NCI-H345 treated with DMSO at 0.1 percent for 48 hours (cell line): ENCODE measurements around the gene SLC6A11.

ENCODE experiments used
- DNase-seq: peaks from one replicate; lab custom pipeline; 2025; ENCODE audit not compliant: unreplicated experiment; lab: John Stamatoyannopoulos, UW

The SLC6A11 gene

DNA sequence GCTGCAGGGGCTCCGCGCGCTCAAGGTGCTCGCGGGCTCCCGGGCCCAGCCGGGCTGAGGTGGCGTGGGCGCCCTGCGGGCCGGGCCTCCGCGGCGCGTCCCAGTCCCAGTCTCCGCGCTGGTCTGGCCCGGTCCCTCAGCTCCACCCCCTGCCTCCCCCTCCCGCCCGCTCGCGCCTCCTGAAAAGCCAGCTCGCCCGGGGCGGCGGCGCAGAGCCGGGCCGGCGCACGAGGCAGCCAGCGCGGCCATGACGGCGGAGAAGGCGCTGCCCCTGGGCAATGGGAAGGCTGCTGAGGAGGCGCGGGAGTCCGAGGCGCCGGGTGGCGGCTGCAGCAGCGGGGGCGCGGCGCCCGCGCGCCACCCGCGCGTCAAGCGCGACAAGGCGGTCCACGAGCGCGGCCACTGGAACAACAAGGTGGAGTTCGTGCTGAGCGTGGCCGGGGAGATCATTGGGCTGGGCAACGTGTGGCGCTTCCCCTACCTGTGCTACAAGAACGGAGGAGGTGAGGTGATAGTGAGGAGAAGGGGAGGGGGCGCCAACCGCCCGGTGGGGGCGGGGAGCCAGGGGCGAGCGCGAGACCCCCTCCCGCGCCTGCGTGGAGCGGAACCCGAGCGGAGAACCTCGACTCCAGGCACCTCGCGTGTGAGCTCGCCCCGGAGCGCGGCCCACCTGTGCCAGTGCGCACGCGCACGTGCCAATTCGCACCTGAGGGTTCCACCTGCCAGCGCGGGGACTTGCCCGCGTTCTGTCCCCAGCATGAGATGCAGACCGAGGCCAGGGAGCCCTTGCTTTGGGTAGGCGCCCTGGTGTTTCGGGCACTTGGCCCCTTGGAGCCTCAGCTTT, at the start of gene SLC6A11:
Gene SLC6A11, plus strand, starts transcription at position 210 of the 844 bp plus-strand sequence. Its CDS starts 38 bp downstream, at position 248.
- DNase-seq: no peak

DNA sequence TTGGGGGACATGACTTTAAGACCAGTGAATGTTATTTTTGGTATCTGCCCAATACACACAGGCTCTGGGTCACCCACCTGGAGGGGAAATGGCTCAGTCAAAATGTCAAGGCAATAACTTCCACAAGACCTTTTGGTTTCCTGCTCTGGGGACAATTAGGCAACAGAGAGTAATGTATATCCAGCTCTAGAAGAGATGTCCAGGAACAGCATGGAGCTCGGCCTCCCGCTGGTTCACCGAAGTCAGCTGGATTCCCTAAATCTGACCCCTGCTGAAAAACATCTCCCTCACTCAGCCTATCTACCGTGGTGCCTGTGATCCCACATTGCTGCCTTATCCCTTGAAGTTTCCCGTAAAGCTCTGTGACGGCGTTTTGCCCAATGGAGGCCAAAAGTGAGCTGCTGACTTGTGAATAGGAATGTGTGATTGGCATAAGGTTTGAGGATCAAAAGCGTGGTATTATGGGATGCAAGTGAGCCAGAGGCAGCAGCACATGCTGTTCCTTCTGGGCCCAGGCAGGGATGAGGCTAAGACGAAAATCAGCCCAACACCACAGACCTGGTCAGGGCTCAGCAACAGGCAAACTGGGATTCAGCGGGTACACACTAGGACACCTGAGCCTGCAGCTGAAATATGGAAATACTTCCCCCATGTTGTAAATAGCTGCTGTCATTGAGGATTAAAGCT, 47.2 kb upstream of the SLC6A11 start:
- no peak for DNase-seq

DNA sequence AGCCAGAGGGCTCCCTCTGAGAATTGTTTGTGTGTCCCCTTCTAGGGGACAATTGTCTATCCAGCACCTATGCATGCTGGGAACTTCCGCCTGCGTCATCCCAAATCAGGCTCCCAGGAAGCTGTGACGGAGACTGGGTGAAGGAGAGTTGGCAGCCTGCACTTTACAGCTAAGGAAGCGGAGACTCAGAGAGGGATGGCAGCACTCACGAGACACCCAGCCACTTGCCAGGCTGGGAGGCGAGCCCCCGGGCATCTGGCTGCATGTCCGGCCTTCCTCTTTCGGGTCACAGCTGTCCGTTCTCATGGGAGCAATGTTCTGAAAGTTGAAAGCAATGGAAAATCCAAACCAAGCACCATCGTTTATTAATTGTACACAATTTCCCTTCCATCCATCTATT, 45.5 kb upstream of the SLC6A11 start:
- no peak for DNase-seq

DNA sequence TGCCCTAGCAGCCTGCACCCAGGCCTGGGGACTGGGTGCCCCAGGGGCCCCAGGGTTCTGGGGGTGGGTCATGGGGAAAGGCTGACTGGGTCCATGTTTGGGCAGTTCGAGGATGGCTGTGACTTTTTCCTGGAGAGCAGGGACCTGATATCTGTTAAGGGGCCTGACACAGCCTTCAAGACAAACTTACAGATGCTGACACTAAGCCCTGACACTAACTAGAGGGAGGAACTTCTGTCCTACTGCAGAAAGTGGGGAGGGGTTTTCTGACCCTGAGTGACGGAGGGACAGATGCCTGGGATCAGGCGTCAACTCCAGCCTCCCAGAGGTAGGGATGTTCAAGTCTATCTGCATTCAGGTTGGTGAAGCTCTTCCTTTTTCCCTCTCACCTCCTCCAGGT, 45.0 kb upstream of the SLC6A11 start:
- no peak for DNase-seq

DNA sequence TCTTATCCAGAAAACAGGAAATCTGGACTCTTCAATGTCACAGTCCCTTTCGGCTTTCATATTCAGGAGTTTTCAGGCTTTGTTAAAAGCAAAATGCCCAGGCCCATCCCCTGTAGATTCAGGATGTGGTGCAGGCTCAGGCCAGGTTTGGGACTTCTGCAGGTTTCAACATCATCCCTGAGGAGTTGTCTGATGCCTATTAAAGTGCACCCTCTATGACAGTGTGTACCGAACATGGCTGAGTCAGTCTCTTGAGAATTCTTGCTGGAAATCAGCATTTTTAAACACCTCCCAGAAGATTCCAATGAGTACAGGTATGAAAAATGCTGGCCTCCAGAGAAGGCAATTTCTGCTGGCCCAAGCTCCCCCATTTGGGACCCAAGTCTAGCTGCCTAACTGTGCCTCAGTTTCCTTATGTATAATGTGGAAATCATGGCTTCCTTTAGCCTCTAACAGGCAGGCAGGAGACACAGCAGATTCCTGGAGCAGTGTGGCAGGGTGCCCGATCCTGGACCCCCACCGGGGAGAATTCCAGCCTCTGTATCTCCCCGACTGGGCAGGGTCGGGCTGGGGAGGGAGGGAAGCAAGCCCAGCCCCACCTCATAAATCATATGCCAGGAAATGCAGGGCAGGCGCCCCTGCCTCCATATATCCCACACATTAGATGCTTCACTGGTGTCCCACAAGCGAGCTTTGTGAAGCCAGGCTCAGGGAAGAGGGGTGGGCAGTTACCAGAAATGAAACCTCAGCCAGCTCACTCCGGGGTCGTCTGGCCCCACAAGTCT, 44.4 kb upstream of the SLC6A11 start:
- DNase-seq: no peak

GRCh38 chr3:10772271-10773161, 43.5 kb upstream of the SLC6A11 start:
- DNase-seq: no peak

DNA sequence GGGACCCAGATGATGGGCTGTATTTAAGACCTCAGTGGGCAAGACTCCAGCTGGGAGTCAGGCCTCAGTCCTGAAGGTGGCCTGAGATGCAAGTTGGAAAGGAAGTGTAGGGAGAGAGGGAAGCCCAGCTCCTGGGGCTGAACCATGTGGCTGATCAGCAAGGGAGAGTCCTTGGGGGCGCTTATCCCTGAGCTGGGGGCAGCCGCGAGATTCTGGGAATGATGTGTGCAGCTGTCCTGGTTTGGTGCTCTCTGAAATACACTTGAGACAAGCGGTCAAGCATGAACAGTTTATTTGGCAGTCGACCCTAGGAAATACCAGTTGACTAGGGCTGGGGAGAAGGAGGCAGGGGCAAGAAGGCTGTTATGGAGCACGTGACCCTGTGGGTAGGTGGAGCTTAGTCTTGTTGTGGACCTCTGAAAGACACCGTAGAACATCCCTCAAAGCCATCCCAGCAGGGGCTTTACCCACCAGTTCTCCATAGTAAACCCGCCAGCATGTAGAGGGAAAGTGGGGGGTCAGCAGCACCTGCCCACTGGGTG, 41.8 kb upstream of the SLC6A11 start:
- no peak for DNase-seq

DNA sequence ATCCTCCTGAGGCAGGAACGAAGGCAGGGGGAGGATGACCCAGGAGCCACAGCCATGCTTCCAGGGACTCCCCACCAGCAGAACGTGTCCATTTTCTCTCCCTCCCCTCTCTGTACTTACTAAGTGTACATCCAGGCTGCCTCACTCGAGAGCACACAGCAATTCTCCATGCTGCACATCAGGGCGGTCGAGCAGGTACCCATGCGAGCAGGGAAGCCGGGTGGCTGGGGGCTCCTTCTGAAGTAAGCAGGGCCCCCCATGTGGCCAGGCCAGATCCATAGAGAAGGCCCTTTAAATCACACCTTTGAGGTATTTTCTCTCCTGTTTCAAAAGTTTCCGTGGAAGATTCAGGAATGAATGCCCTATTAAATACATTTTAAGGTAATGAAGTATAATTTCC, 41.2 kb upstream of the SLC6A11 start:
- no peak for DNase-seq

GRCh38 chr3:10775259-10775658, 40.8 kb upstream of the SLC6A11 start:
- no peak for DNase-seq

- no peak for DNase-seq
Observed at GRCh38 chr3:10775828-10776227, 40.2 kb upstream of the SLC6A11 start.

GRCh38 chr3:10777627-10778026, 38.4 kb upstream of the SLC6A11 start:
- no peak for DNase-seq

GRCh38 chr3:10778492-10779292, 37.3 kb upstream of the SLC6A11 start:
- DNase-seq: no peak

- DNase-seq: no peak
Observed at GRCh38 chr3:10779293-10779805, 36.7 kb upstream of the SLC6A11 start.

DNA sequence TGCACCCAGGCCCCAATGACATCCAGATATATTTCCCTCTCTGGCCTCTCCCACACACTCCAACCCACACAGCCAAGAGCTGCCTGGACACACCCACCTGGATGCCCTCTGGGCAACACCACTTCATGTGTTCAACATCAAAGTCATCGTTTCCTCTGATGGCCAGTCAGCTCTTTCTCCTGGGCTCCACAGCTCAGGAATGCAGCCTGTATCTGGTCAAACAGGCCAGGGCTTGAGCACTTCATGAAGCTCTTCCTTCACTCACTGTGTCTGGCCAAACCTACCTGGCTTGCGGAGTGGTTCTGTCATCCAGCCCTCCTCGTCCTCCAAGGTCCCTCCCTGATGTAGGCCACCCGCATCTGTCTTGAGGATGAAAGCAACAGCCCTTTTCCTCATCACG, 35.8 kb upstream of the SLC6A11 start:
- DNase-seq: no peak

DNA sequence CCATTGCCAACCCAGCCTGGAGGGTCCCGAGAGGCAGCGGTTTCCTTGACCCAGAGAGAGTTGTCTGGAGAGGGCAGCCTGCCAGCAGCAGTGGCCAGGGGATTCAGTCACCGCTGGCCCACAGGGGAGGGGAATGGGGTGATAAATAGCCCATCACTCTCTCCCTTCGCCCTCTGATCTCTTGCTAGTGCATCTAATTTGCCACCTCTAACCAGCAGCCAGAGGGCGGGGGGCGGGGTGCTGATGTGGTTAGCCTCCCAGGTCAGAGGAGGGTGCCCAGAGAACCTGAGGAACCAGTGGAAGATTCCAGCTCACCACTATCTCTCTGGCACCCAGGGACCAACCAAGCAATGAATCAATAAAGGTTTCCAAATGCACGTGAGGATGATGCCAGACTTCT, 35.1 kb upstream of the SLC6A11 start:
- DNase-seq: no peak

DNA sequence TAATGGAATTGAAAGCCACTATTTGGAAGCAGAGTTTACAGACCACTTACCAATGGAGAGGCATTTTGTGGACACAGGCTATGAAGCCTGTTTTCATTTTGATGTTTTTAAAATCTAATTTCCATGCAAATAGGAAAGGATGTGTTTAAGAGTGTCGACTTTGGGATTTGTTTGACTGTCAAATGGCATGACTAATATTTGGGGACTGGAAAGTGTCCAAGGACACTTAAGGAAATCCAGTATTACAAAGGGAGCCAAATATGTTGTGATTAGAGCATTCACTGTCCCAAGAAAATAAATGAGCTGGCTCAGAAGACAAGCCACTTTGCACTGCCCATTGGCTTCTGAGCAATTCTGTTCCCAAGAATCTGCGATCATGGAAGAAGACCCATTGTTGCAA, 34.0 kb upstream of the SLC6A11 start:
- DNase-seq: no peak

- no peak for DNase-seq
Observed at GRCh38 chr3:10783360-10784351, 32.4 kb upstream of the SLC6A11 start.

GRCh38 chr3:10786640-10787039, 29.4 kb upstream of the SLC6A11 start:
- no peak for DNase-seq
